H9 (cell line): ENCODE data around the gene PKP1. TPM values are rescaled to one million over a fixed set of nuclear protein-coding genes. Genes with fewer than 3 reads are reported as not detected.

ENCODE experiments used
- DNase-seq: peaks from one replicate; pipeline ENCODE4 v3.0.0-alpha.2; 2017
- H2AFZ ChIP-seq: one replicate; pipeline ENCODE4 v1.6.1; 2013; ENCODE audit warnings: mild to moderate bottlenecking, low read length, control low read depth, moderate library complexity
- H2AK5ac ChIP-seq: 2 replicates; pipeline ENCODE4 v1.6.1; 2013; ENCODE audit warnings: low read length, control low read depth, mixed read lengths; ENCODE audit not compliant: insufficient read length
- H2BK120ac ChIP-seq: one replicate; pipeline ENCODE4 v1.6.1; 2013; ENCODE audit warnings: low read depth, mild to moderate bottlenecking, low read length, control low read depth, inconsistent platforms; ENCODE audit not compliant: poor library complexity, severe bottlenecking
- H2BK12ac ChIP-seq: 2 replicates; pipeline ENCODE4 v1.6.1; 2013; ENCODE audit warnings: low read length, control low read depth, mixed read lengths, low read depth; ENCODE audit not compliant: insufficient read length
- H2BK15ac ChIP-seq: 2 replicates; pipeline ENCODE4 v1.6.1; 2013; ENCODE audit warnings: low read depth, low read length, control low read depth
- H2BK20ac ChIP-seq: one replicate; pipeline ENCODE4 v1.6.1; 2013; ENCODE audit warnings: low read depth, mild to moderate bottlenecking, low read length, control low read depth, inconsistent platforms; ENCODE audit not compliant: poor library complexity, severe bottlenecking
- H2BK5ac ChIP-seq: 2 replicates; pipeline ENCODE4 v1.6.1; 2013; ENCODE audit warnings: low read length, control low read depth, mixed read lengths; ENCODE audit not compliant: insufficient read length
- H3K14ac ChIP-seq: 2 replicates; pipeline ENCODE4 v1.6.1; 2013; ENCODE audit warnings: low read length, control low read depth; ENCODE audit not compliant: insufficient read depth
- H3K18ac ChIP-seq: 2 replicates; pipeline ENCODE4 v1.6.1; 2013; ENCODE audit warnings: low read depth, mild to moderate bottlenecking, mixed read lengths, low read length, control low read depth; ENCODE audit not compliant: insufficient read length
- H3K23ac ChIP-seq: 2 replicates; pipeline ENCODE4 v1.6.1; 2013; ENCODE audit warnings: low read length, control low read depth, mixed read lengths, low read depth; ENCODE audit not compliant: insufficient read length
- H3K23me2 ChIP-seq: 2 replicates; pipeline ENCODE4 v1.6.1; 2013; ENCODE audit warnings: low read depth, mild to moderate bottlenecking, mixed read lengths, low read length, control low read depth; ENCODE audit not compliant: insufficient read length, poor library complexity, severe bottlenecking
- H3K27ac ChIP-seq: 2 replicates; pipeline ENCODE4 v1.5.1; 2013; ENCODE audit warnings: low read length, control low read depth, mixed read lengths, low read depth; ENCODE audit not compliant: insufficient read length
- H3K27me3 ChIP-seq: 2 replicates; pipeline ENCODE4 v1.6.1; 2013; ENCODE audit warnings: low read length, control low read depth, inconsistent platforms; ENCODE audit not compliant: insufficient read depth
- H3K4ac ChIP-seq: 2 replicates; pipeline ENCODE4 v1.6.1; 2013; ENCODE audit warnings: low read depth, mild to moderate bottlenecking, control low read depth, inconsistent platforms, low read length, moderate library complexity
- H3K4me1 ChIP-seq: 2 replicates; pipeline ENCODE4 v1.6.1; 2013; ENCODE audit warnings: low read length, control low read depth, inconsistent platforms; ENCODE audit not compliant: insufficient read depth
- H3K4me2 ChIP-seq: 2 replicates; pipeline ENCODE4 v1.6.1; 2013; ENCODE audit warnings: low read length, control low read depth, mixed read lengths; ENCODE audit not compliant: insufficient read length, insufficient read depth
- H3K56ac ChIP-seq: 2 replicates; pipeline ENCODE4 v1.6.1; 2013; ENCODE audit warnings: low read depth, mild to moderate bottlenecking, mixed read lengths, low read length, control low read depth; ENCODE audit not compliant: insufficient read length
- H3K79me1 ChIP-seq: 2 replicates; pipeline ENCODE4 v1.6.1; 2013; ENCODE audit warnings: low read depth, mild to moderate bottlenecking, moderate library complexity, low read length, control low read depth, inconsistent platforms; ENCODE audit not compliant: insufficient read depth, poor library complexity, severe bottlenecking
- H3K79me2 ChIP-seq: 2 replicates; pipeline ENCODE4 v1.6.1; 2013; ENCODE audit warnings: low read length, control low read depth, inconsistent platforms; ENCODE audit not compliant: insufficient read depth
- H3K9ac ChIP-seq: 2 replicates; pipeline ENCODE4 v1.6.1; 2013; ENCODE audit warnings: low read length, control low read depth, mixed read lengths; ENCODE audit not compliant: insufficient read length; ENCODE audit errors: extremely low read depth
- H3K9me3 ChIP-seq: one replicate; pipeline ENCODE4 v1.6.1; 2013; ENCODE audit warnings: low read depth, low read length, inconsistent platforms; ENCODE audit not compliant: control insufficient read depth
- H3T11ph ChIP-seq: one replicate; pipeline ENCODE4 v1.6.1; 2013; ENCODE audit warnings: mild to moderate bottlenecking, low read length, control low read depth, inconsistent platforms
- H4K20me1 ChIP-seq: one replicate; pipeline ENCODE4 v1.6.1; 2013; ENCODE audit not compliant: control insufficient read depth, insufficient read length, insufficient read depth
- H4K5ac ChIP-seq: 2 replicates; pipeline ENCODE4 v1.6.1; 2013; ENCODE audit warnings: low read depth, mild to moderate bottlenecking, mixed read lengths, low read length, control low read depth; ENCODE audit not compliant: insufficient read length
- H4K8ac ChIP-seq: replicated peaks from 2 replicates; pipeline ENCODE4 v1.6.1; 2013; ENCODE audit warnings: low read length, control low read depth, mixed read lengths, low read depth; ENCODE audit not compliant: insufficient read length
- H4K91ac ChIP-seq: 2 replicates; pipeline ENCODE4 v1.6.1; 2013; ENCODE audit warnings: low read depth, mild to moderate bottlenecking, moderate library complexity, mixed read lengths, low read length, control low read depth; ENCODE audit not compliant: insufficient read length
- H3K27ac Mint-ChIP-seq, 3 experiments: 2 replicates in 2 of 3; 3 replicates in 1 of 3; pipeline ENCODE4 v1.8.0; 2020 to 2021; ENCODE audit warnings: mixed read lengths in 3 of 3, mild to moderate bottlenecking in 1 of 3, moderate library complexity in 1 of 3
- H3K27me3 Mint-ChIP-seq: 2 replicates; pipeline ENCODE4 v1.8.0; 2021; ENCODE audit warnings: low read depth, mild to moderate bottlenecking, moderate library complexity, mixed read lengths
- H3K36me3 Mint-ChIP-seq, 3 experiments: 2 replicates in 2 of 3; 3 replicates in 1 of 3; pipeline ENCODE4 v1.8.0; 2020 to 2021; ENCODE audit warnings: low read depth in 3 of 3, mixed read lengths in 3 of 3; ENCODE audit not compliant: insufficient read depth in 1 of 3
- H3K4me1 Mint-ChIP-seq, 2 experiments: 2 replicates each; pipeline ENCODE4 v1.8.0; 2020; ENCODE audit warnings: mixed read lengths in 2 of 2
- H3K4me3 Mint-ChIP-seq, 2 experiments: 2 replicates in 1 of 2; 3 replicates in 1 of 2; pipeline ENCODE4 v1.8.0; 2020 to 2021; ENCODE audit warnings: mild to moderate bottlenecking in 2 of 2, mixed read lengths in 2 of 2, moderate library complexity in 1 of 2
- H3K9me3 Mint-ChIP-seq, 2 experiments: 2 replicates in 1 of 2; 3 replicates in 1 of 2; pipeline ENCODE4 v1.8.0; 2020; ENCODE audit warnings: mild to moderate bottlenecking in 2 of 2, mixed read lengths in 2 of 2, moderate library complexity in 1 of 2
- CTCF ChIP-seq: fragments of 200-600 bp; sonication (generic); conservative IDR thresholded peaks from 3 replicates; pipeline ENCODE4 v1.8.0; 2021; ENCODE audit warnings: antibody characterized with exemption, mild to moderate bottlenecking
- WGBS: extraction: QIAGEN DNeasy Blood & Tissue Kit; methylation state at CpG from one replicate; pipeline ENCODE4 v1.1.7; 2013; ENCODE audit warnings: missing lambda C conversion rate, low lambda C conversion rate, mixed read lengths; ENCODE audit not compliant: insufficient read length; ENCODE audit errors: extremely low coverage; 5-methylcytosine and 5-hydroxymethylcytosine counted together
- total RNA-seq: library from RNA; stranded (reverse); gene quantifications from 2 replicates; pipeline ENCODE4 v1.2.1, GENCODE V29; 2021

Gene PKP1
- total RNA-seq, 1 experiment from 2014 or later, result 0.09 TPM

- no peak overlapping the region for H3K56ac ChIP-seq
- no peak overlapping the region for H3K14ac ChIP-seq
- H3K4me2 ChIP-seq, result no peak overlapping the region
- no CpG with 5 or more reads among the region's 9 CpGs for WGBS
- H3K9ac ChIP-seq, result no peak overlapping the region
- H4K91ac ChIP-seq, result no peak overlapping the region
- Mint-ChIP-seq H3K27me3 (no peaks in the 10 kb centered on the region; the same call in none of the 2 replicates), H3K36me3 (no peaks in the 10 kb centered on the region), H3K4me1 (peaks cover 7 to 20% of the 10 kb centered on the region in 2 experiments), H3K27ac (peak overlapping the region in 1 of 3 experiments; percentile 42; a peak in 1 of 7 replicates), H3K9me3 (no peaks in the 10 kb centered on the region), H3K4me3 (no peak overlapping the region)
- no peak overlapping the region for H4K8ac ChIP-seq
- H3K18ac ChIP-seq, result no peak overlapping the region
- no peaks in the 10 kb centered on the region for H3K79me1 ChIP-seq
- no peaks in the 10 kb centered on the region for H3K9me3 ChIP-seq
- no peak overlapping the region for H2AK5ac ChIP-seq
- H2BK15ac ChIP-seq, result no peak overlapping the region
- no peak overlapping the region for H2BK5ac ChIP-seq
- DNase-seq, result no peak
- no peak overlapping the region for H2BK120ac ChIP-seq
- TF ChIP-seq CTCF, result no peak
- no peaks in the 10 kb centered on the region for H3K79me2 ChIP-seq
- no peaks in the 10 kb centered on the region for H3K27me3 ChIP-seq
- H4K20me1 ChIP-seq, result no peaks in the 10 kb centered on the region
- H2AFZ ChIP-seq, result no peak overlapping the region
- H3K23ac ChIP-seq, result no peak overlapping the region
- H3T11ph ChIP-seq, result no peak overlapping the region
- no peaks in the 10 kb centered on the region for H3K23me2 ChIP-seq
- H3K4ac ChIP-seq, result no peak overlapping the region
- no peak overlapping the region for H3K27ac ChIP-seq
- no peak overlapping the region for H2BK20ac ChIP-seq
- no peak overlapping the region for H2BK12ac ChIP-seq
- H3K4me1 ChIP-seq, result no peaks in the 10 kb centered on the region
- no peak overlapping the region for H4K5ac ChIP-seq
These were observed 71.0 kb downstream of the PKP1 start for GRCh38 chr1:201354151-201354900.
